HG03159 (cell line): ENCODE data around the gene TBC1D22B.

ENCODE experiments used
- ATAC-seq: cut with Tn5 transposase; IDR thresholded peaks from one replicate; pipeline ENCODE4 v1.9.1; 2021; ENCODE audit warnings: mild to moderate bottlenecking, moderate library complexity; ENCODE audit not compliant: unreplicated experiment

TBC1D22B gene

DNA sequence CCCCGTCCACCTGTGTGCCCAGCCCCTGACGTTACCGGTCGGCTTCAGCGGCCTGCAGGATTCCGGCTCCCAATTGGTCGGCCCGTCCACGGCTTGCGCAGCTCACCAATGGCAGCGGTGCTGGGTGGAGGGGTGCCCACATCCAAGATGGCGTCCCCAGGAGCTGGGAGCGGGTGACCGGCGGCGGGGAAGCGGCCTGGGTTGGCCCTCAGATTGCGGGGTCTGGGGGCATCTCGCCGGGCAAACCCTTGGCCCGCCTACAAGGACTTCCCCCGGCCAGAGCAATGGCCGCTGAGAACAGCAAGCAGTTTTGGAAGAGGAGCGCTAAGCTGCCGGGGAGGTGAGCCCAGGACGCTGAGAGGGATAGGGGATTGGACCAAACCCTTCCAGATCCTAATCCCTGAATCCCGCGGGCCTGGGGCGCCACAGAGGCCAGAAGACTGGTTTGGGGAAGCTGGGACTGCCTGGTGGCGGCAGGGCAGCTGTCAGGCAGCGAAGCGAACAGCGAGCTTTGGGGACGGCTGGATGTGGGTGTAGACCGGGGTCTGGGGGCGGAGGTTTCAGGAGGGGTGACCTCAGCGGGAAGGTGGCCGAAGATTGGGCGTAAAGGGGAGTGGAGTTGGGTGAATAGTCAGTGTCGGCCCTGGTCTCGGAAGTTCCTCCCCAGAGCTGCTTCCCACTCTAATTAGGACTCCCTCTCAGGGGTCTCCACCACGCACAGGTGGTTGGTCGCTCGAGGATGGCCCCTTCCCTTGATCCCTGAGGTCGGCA, at the start of gene TBC1D22B, which contains the start of gene TMEM217:
TSS of gene TBC1D22B (plus strand) at position 139 of the 771 bp plus-strand sequence. CDS start at position 285, 146 bp downstream.
TSS of gene TMEM217 (minus strand) at position 511 of the 771 bp plus-strand sequence. CDS start 39,114 bp downstream, outside the sequence.
- ATAC-seq, result peak; percentile 91

DNA sequence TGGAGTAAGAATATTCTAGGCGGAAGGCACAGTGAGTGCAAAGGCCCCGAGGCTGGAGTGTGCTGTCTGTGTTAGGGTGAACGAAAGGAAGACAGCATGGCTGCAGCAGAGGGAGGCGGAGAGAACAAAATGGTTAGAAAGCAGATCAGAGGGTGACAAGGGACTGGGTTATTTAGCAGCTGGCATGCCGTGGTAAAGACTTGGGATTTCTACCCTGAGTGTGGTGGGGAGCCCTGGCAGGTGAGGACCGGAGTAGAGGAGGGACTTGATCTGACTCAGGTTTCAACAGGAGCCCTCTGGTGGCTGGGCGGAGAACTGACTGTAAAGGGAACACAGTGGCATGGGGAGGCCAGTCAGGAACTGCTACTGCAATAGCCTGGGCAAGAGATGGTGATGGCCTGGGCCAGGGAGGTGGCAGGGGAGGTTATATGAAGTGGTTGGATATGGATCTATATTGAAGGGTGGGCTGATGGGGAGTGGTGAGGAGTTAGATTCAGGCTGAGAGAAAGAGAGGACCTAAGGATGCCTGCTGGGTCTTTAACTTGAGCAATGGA, 49.6 kb upstream of the TBC1D22B start:
- ATAC-seq, result no peak

- no peak for ATAC-seq
These were observed 48.8 kb upstream of the TBC1D22B start for GRCh38 chr6:37208793-37209192.

GRCh38 chr6:37209461-37210205, 47.9 kb upstream of the TBC1D22B start:
- no peak for ATAC-seq

DNA sequence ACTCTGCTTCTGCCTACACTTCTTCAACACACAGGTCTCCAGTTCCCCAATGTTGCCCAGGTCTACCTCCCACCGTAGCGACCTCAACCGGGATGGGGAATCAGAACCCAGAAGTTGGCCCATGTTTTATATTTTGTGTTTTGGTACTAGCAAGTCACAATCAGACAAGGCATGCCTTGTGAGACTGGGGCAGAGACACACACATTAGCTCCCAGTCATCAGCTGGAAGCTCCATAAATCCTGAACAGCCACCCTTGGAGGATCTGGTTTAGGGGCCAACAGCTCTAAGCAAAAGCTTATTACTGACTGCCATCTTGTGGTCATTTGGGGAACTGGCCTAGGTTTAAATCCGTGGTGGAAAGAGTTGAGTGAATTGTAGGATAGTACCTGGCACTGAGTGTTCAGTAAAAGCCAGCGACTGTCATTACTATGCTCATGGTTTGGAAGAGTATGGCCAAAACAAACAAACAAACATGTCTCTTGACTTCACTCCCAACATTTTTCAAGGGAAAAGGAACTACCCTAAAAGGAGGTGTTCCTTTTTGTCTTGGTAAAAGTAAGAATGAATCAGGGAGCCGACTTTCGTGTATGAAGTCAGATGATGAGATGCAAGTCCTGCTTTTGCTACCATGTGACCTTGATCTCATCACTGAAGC, 47.1 kb upstream of the TBC1D22B start:
- no peak for ATAC-seq

GRCh38 chr6:37212268-37212667, 45.3 kb upstream of the TBC1D22B start:
- ATAC-seq, result no peak

- ATAC-seq, result no peak
These were observed 39.5 kb upstream of the TBC1D22B start for GRCh38 chr6:37218061-37218460.

GRCh38 chr6:37218511-37218910, 39.1 kb upstream of the TBC1D22B start:
- no peak for ATAC-seq

- ATAC-seq, result no peak
These were observed 35.9 kb upstream of the TBC1D22B start for GRCh38 chr6:37221585-37222124.

DNA sequence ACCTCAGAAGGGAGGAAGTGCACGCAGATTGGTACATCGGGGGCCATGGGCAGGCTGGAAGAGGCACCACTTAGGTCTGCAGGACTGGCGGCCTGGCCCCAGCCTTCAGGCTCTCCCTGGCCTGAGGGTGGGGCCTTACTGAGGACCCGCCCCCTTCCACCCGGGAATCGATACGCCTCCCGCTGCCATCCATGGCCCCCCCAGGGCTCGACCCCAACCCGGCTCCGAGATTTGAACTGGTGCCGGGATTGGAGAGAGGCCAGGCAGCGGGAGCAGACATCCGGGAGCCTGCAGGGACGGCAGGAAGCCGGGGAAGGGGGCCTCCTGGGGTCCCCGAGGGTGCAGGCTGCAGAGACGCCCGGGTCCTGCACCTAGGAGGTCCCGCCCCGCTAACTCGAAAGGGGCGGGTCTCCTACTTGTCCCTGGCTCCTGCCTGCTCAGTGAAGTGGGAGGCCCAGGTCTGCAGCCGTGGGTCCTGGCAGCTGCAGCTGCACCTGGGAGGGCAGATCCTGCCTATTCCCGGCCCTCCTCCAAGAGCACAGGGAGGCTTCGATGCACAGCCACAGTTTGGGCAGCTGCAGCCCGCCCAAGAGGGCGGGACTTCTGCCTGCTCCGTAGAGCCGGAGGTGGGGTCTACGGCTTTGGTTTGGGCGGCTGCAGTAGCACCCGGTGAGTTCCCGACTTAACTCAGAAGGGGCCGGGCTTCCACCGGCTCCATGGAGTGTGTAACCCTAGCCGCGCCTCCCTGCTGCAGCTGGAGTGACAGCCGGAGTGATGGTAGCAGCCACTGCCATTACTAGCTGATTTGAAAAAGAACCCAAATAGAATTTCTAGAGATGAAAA, 35.2 kb upstream of the TBC1D22B start:
- ATAC-seq, result peak; percentile 91

GRCh38 chr6:37222992-37223391, 34.6 kb upstream of the TBC1D22B start:
- no peak for ATAC-seq

GRCh38 chr6:37225350-37226169, 32.0 kb upstream of the TBC1D22B start:
- ATAC-seq, result no peak

- ATAC-seq, result no peak
These were observed 27.5 kb upstream of the TBC1D22B start for GRCh38 chr6:37230104-37230503.

GRCh38 chr6:37232430-37233017, 25.0 kb upstream of the TBC1D22B start:
- no peak for ATAC-seq

DNA sequence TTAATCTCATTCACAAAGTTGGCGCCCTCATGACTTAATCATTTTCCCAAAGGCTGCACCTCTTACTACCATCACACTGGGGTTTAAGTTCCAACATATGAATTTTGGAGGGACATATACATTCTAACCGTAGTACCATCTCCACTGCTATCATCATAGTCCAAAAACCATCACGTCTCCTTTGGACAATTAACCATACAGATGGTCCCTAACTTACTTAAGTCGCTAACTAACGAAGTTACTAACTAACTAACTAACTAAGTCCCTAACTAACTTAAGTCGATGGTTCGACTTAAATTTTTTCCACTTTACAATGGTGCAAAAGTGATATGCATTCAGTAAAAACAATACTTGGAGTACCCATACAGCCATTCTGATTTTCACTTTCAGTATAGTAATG, 24.0 kb upstream of the TBC1D22B start:
- ATAC-seq, result no peak

DNA sequence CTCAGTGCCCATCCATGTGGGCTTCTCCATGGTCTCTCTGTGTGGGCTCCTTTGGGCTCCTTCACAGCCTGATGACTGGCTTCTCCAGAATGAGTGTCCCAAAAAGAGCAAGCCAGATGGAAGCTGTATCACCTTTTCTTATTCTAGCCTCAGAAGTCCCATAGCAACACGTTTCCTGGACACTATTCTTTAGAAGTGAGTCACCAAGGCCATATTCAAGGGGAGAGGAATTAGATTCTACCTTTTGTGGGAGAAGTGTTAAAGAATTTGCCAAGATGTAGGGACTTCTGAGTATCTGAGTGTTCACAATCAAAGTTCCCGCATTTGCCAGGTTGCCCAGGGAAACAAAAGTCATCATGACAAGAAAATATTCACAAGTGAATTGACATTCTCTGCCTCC, 20.7 kb upstream of the TBC1D22B start:
- ATAC-seq, result no peak

GRCh38 chr6:37237789-37238188, 19.8 kb upstream of the TBC1D22B start:
- no peak for ATAC-seq

GRCh38 chr6:37238381-37238780, 19.2 kb upstream of the TBC1D22B start:
- ATAC-seq, result no peak

DNA sequence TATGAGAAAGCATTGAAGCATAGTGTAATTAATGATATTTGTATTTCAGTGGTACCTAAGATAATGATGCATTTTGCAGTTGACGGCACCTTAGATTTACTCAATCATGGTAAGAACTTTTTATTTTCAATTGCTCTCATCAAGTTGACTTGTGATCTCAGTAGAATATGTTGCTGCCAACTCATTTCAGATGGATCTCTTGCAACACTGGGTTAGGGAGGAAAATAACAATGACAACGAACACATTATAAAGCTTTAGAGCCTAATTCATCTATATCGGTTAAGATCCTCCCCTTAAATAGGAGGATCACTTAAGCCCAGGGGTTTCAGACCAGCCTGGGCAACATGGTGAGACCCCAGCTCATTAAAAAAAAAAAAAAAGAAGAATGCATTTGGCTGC, 18.0 kb upstream of the TBC1D22B start:
- ATAC-seq, result no peak
